ENCODE measurements around the gene METTL22.

Gene METTL22

DNA sequence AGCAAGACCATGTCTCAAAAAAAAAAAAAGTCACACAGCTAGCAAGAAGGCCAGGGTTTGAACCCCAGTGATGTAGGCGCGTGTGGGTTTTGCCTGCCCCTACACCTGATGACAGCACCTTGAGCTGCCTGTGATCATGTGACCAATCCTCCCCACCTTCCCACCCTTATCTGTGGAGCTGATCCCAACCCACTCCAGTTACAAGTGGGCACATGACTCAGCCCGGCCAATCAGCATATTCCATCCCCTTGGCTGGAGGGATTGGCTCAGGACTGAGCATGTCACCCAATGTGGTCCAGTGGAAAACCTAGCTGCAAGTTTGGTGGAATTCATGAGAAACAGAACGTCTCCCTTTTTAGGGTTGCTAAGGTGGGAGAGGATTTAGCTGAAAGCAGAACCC is 37.8 kb upstream of the METTL22 start:
- DNase-seq, result no peak

DNA sequence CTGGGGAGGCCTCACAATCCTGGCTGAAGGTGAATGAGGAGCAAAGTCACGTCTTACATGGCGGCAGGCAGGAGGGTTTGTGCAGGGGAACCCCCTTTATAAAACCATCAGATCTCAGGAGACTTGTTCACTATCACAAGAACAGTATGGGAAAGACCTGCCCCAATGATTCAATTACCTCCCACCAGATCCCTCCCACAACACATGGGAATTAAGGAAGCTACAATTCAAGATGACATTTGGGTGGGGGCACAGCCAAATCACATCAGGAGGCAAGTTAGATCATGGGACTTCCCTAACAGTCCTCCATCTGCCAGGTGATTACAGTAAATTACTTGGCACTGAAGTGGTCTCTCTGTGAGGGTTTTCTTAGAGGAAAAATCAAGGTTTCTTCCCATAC is 36.5 kb upstream of the METTL22 start:
- peaks cover 6% of the 10 kb centered on the region for H3K27me3 ChIP-seq (ENCODE audit: insufficient read depth, low read length, poor library complexity)
- no peak overlapping the region for H3K9ac ChIP-seq (ENCODE audit: low read depth, low read length)
- H3K27ac ChIP-seq (ENCODE audit: low read length), result no peak overlapping the region
- DNase-seq, result no peak
- no peak overlapping the region for H2AFZ ChIP-seq (ENCODE audit: low read depth, low read length)
- no peaks in the 10 kb centered on the region for H3K9me3 ChIP-seq (ENCODE audit: insufficient read depth, low read length, severe bottlenecking)
- 0 out of 2 replicates have a peak, but pooled peaks cover 5% of the 10 kb centered on the region for H3K4me1 ChIP-seq (ENCODE audit: insufficient read depth, low read length)
- no peak overlapping the region for H3K4me2 ChIP-seq (ENCODE audit: insufficient read depth, low read length)
- no peak for ATAC-seq (ENCODE audit: insufficient read depth, low read depth)
- H3K79me2 ChIP-seq (ENCODE audit: insufficient read depth, low read length), result no peaks in the 10 kb centered on the region
- no peaks in the 10 kb centered on the region for H3K36me3 ChIP-seq (ENCODE audit: insufficient read depth, low read length)
- TF ChIP-seq, protein P1, sequence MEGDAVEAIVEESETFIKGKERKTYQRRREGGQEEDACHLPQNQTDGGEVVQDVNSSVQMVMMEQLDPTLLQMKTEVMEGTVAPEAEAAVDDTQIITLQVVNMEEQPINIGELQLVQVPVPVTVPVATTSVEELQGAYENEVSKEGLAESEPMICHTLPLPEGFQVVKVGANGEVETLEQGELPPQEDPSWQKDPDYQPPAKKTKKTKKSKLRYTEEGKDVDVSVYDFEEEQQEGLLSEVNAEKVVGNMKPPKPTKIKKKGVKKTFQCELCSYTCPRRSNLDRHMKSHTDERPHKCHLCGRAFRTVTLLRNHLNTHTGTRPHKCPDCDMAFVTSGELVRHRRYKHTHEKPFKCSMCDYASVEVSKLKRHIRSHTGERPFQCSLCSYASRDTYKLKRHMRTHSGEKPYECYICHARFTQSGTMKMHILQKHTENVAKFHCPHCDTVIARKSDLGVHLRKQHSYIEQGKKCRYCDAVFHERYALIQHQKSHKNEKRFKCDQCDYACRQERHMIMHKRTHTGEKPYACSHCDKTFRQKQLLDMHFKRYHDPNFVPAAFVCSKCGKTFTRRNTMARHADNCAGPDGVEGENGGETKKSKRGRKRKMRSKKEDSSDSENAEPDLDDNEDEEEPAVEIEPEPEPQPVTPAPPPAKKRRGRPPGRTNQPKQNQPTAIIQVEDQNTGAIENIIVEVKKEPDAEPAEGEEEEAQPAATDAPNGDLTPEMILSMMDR (IDR thresholded peaks at IDR 0.05; ENCODE audit: borderline replicate concordance, extremely low read depth, low read length, poor library complexity, severe bottlenecking), result no peak
- TF ChIP-seq EZH2 (IDR thresholded peaks at IDR 0.05; ENCODE audit: borderline replicate concordance, low read depth, low read length, severe bottlenecking), result no peak
- no peaks in the 10 kb centered on the region for H4K20me1 ChIP-seq (ENCODE audit: insufficient read depth, low read length)
- H3K4me3 ChIP-seq (ENCODE audit: low read depth in 1 of 2, low read length in 2 of 2), result no peak overlapping the region

More for the DNA sequence above, 37.8 kb upstream of the METTL22 start:
- Histone ChIP-seq H3K9me3 (ENCODE audit: insufficient read depth, low read length, severe bottlenecking) (no peaks in the 10 kb centered on the region), H3K4me3 (ENCODE audit: low read depth in 1 of 2, low read length in 2 of 2) (no peak overlapping the region), H3K79me2 (ENCODE audit: insufficient read depth, low read length) (no peaks in the 10 kb centered on the region), H3K9ac (ENCODE audit: low read depth, low read length) (no peak overlapping the region), H3K36me3 (ENCODE audit: insufficient read depth, low read length) (no peaks in the 10 kb centered on the region), H3K4me1 (ENCODE audit: insufficient read depth, low read length) (0 out of 2 replicates have a peak, but pooled peaks cover 5% of the 10 kb centered on the region), H4K20me1 (ENCODE audit: insufficient read depth, low read length) (no peaks in the 10 kb centered on the region), H3K27me3 (ENCODE audit: insufficient read depth, low read length, poor library complexity) (peaks cover 6% of the 10 kb centered on the region), H3K27ac (ENCODE audit: low read length) (no peak overlapping the region), H3K4me2 (ENCODE audit: insufficient read depth, low read length) (no peak overlapping the region), H2AFZ (ENCODE audit: low read depth, low read length) (no peak overlapping the region)
- TF ChIP-seq EZH2 (IDR thresholded peaks at IDR 0.05; ENCODE audit: borderline replicate concordance, low read depth, low read length, severe bottlenecking), result no peak
- no peak for ATAC-seq (ENCODE audit: insufficient read depth, low read depth)

DNA sequence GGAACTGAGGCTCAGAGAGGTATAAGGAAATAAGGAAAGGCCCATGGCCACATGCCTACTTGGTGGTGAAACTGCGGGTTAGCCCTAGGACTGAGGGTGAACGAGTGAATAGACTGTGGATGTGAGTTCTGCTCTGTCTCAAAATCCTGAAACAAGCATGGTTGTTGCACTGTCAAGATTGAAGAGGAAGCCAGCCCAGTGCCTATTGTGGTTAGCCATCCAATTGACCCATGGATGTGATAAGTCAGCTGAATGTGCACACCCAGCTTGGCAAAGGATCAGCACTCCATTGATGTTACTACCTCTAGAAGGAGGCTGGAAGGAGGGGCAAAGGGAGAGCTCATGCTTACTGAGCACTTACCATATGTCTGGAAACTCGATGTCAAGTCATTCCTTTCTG is 35.6 kb upstream of the METTL22 start:
- H3K4me1 ChIP-seq (ENCODE audit: insufficient read depth, low read length), result 0 out of 2 replicates have a peak, but pooled peaks cover 5% of the 10 kb centered on the region
- H3K27me3 ChIP-seq (ENCODE audit: insufficient read depth, low read length, poor library complexity), result peaks cover 6% of the 10 kb centered on the region
- H3K9me3 ChIP-seq (ENCODE audit: insufficient read depth, low read length, severe bottlenecking), result no peaks in the 10 kb centered on the region
- no peak for ATAC-seq (ENCODE audit: insufficient read depth, low read depth)
- H3K79me2 ChIP-seq (ENCODE audit: insufficient read depth, low read length), result no peaks in the 10 kb centered on the region
- H3K9ac ChIP-seq (ENCODE audit: low read depth, low read length), result no peak overlapping the region
- no peak for DNase-seq
- H2AFZ ChIP-seq (ENCODE audit: low read depth, low read length), result no peak overlapping the region
- H4K20me1 ChIP-seq (ENCODE audit: insufficient read depth, low read length), result no peaks in the 10 kb centered on the region
- TF ChIP-seq EZH2 (IDR thresholded peaks at IDR 0.05; ENCODE audit: borderline replicate concordance, low read depth, low read length, severe bottlenecking), result no peak
- TF ChIP-seq, protein P1 (IDR thresholded peaks at IDR 0.05; ENCODE audit: borderline replicate concordance, extremely low read depth, low read length, poor library complexity, severe bottlenecking), result no peak
- no peak overlapping the region for H3K27ac ChIP-seq (ENCODE audit: low read length)
- H3K4me3 ChIP-seq (ENCODE audit: low read depth in 1 of 2, low read length in 2 of 2), result no peak overlapping the region
- no peak overlapping the region for H3K4me2 ChIP-seq (ENCODE audit: insufficient read depth, low read length)
- H3K36me3 ChIP-seq (ENCODE audit: insufficient read depth, low read length), result no peaks in the 10 kb centered on the region

DNA sequence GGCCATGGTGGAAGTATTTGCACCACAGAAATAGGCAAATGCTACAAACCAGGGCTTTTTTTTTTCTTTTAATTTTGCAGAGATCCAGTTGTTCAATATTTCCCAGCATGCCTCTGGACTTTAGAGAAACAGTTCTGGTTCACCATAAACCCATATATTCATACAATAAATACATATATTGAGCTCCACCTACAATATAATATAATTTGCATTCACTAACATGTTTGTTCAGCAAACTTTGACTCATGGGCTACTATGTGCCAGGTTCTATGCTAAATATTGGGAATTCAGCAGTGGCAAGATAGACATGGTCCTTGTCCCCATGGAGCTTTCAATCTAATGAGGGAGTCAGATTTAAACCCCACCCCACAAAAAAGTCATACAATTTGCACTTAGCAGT is 34.4 kb upstream of the METTL22 start:
- Histone ChIP-seq H3K9ac (ENCODE audit: low read depth, low read length) (no peak overlapping the region), H3K4me3 (ENCODE audit: low read depth in 1 of 2, low read length in 2 of 2) (no peak overlapping the region), H3K27ac (ENCODE audit: low read length) (no peak overlapping the region), H3K79me2 (ENCODE audit: insufficient read depth, low read length) (no peaks in the 10 kb centered on the region), H3K4me1 (ENCODE audit: insufficient read depth, low read length) (0 out of 2 replicates have a peak, but pooled peaks cover 3% of the 10 kb centered on the region), H4K20me1 (ENCODE audit: insufficient read depth, low read length) (no peaks in the 10 kb centered on the region), H3K4me2 (ENCODE audit: insufficient read depth, low read length) (no peak overlapping the region), H3K36me3 (ENCODE audit: insufficient read depth, low read length) (no peaks in the 10 kb centered on the region), H3K27me3 (ENCODE audit: insufficient read depth, low read length, poor library complexity) (peaks cover 6% of the 10 kb centered on the region), H2AFZ (ENCODE audit: low read depth, low read length) (no peak overlapping the region), H3K9me3 (ENCODE audit: insufficient read depth, low read length, severe bottlenecking) (no peaks in the 10 kb centered on the region)
- no peak for DNase-seq
- no peak for ATAC-seq (ENCODE audit: insufficient read depth, low read depth)
- TF ChIP-seq, protein P1 (IDR thresholded peaks at IDR 0.05; ENCODE audit: borderline replicate concordance, extremely low read depth, low read length, poor library complexity, severe bottlenecking), result no peak
- TF ChIP-seq EZH2 (IDR thresholded peaks at IDR 0.05; ENCODE audit: borderline replicate concordance, low read depth, low read length, severe bottlenecking), result no peak

Measured in DND-41 (cell line).